WI38 (cell line): ENCODE results near the gene TRIM69.

ENCODE experiments used
- H3K4me3 ChIP-seq: 2 replicates; pipeline ENCODE4 v1.5.1; 2011; ENCODE audit warnings: low read depth, mild to moderate bottlenecking, control low read depth, low read length
- CTCF ChIP-seq: IDR thresholded peaks from 2 replicates; pipeline ENCODE4 v1.5.1; 2012; ENCODE audit warnings: low read depth, mild to moderate bottlenecking, control low read depth, low read length

The TRIM69 gene

GRCh38 chr15:44802336-44802735 lies 66.0 kb downstream of the TRIM69 start:
- no peak overlapping the region for H3K4me3 ChIP-seq
- TF ChIP-seq CTCF: no peak

GRCh38 chr15:44804298-44805046 lies 68.1 kb downstream of the TRIM69 start:
- no peak for TF ChIP-seq CTCF
- no peak overlapping the region for H3K4me3 ChIP-seq

- no peak overlapping the region for H3K4me3 ChIP-seq
- no peak for TF ChIP-seq CTCF
Measured at GRCh38 chr15:44808557-44808956, 72.2 kb downstream of the TRIM69 start.

GRCh38 chr15:44810237-44810636 lies 73.9 kb downstream of the TRIM69 start:
- no peak for TF ChIP-seq CTCF
- H3K4me3 ChIP-seq: no peak overlapping the region

GRCh38 chr15:44811337-44811736 lies 75.0 kb downstream of the TRIM69 start:
- H3K4me3 ChIP-seq: no peak overlapping the region
- no peak for TF ChIP-seq CTCF

- no peak for TF ChIP-seq CTCF
- no peak overlapping the region for H3K4me3 ChIP-seq
Measured at GRCh38 chr15:44812029-44812517, 75.7 kb downstream of the TRIM69 start.

GRCh38 chr15:44813231-44813630 lies 76.9 kb downstream of the TRIM69 start:
- TF ChIP-seq CTCF: no peak
- no peak overlapping the region for H3K4me3 ChIP-seq
